Skin epidermis (tissue), 12 donors: Measurements from ENCODE around the gene HINT3.
A peak's percentile ranks its signal among the peaks of the same experiment; 100 is the strongest.
"Not testable (repeated sequence)": the region's sequence is repeated elsewhere in the genome, so short reads cannot be mapped to it uniquely, and the experiment has no call there.

Experiments
- H3K27ac ChIP-seq, 21 experiments: fragments of 200-600 bp; sonication (generic) in 11 of 21; one replicate each; pipeline ENCODE4 v1.5.0; 2020; ENCODE audit warnings: mild to moderate bottlenecking in 3 of 21, inconsistent platforms in 2 of 21, moderate library complexity in 2 of 21
- H3K4me3 ChIP-seq, 7 experiments: fragments of 200-600 bp; sonication (generic) in 2 of 7; one replicate each; pipeline ENCODE4 v1.5.0; 2020; ENCODE audit warnings: inconsistent platforms in 2 of 7, mild to moderate bottlenecking in 2 of 7, moderate library complexity in 1 of 7

The HINT3 gene

DNA sequence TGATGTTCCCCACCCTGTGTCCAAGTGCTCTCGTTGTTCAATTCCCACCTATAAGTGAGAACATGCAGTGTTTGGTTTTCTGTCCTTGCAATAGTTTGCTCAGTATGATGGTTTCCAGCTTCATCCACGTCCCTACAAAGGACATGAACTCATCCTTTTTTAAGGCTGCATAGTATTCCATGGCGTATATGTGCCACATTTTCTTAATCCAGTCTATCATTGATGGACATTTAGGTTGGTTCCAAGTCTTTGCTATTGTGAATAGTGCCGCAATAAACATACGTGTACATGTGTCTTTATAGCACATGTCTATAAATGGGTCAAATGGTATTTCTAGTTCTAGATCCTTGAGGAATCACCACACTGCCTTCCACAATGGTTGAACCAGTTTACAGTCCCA lies 21.1 kb upstream of the HINT3 start:
- not testable (repeated sequence) for H3K4me3 ChIP-seq, H3K27ac ChIP-seq

DNA sequence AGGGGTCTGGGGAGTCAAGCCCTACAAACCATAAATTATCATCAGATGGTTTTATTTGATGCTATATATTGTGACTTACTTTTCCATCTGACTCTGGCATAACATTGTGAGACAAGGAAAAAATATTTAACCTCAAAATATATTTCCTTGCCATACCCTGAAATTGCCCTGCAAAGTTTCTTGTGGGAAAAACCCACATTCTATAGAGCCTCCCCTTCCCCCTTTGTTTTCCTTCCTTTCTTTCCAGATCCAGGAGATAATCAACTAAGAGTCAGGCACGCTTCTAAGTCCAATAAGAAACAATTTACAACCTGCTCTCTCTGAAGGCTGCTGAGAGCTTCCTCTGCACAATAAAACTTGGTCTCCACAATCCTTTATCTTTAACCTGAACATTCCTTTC lies 17.5 kb upstream of the HINT3 start:
- no peak overlapping the region for H3K4me3 ChIP-seq
- no peak overlapping the region for H3K27ac ChIP-seq

DNA sequence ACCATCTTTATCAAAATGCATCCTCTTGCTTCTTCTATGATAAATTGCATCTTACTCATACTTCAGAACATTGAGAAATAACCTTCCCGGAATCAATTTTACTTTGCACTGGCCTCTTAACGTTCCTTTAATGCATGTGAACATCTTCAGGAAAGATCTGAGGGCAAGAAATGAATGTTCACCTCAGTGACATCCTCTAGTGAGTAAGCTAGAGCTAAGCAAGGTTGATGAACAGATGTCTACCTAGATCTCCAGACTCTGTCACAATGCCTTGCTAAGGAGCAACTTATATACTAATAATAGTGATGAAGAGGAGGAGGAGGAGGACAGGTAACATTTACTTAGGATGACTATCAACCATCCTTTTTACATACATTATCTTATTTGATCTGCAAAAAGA lies 16.8 kb upstream of the HINT3 start:
- Histone ChIP-seq H3K27ac (peak overlapping the region in 5 of 21 experiments; percentile 1 to 71 (median 43)), H3K4me3 (no peak overlapping the region)

DNA sequence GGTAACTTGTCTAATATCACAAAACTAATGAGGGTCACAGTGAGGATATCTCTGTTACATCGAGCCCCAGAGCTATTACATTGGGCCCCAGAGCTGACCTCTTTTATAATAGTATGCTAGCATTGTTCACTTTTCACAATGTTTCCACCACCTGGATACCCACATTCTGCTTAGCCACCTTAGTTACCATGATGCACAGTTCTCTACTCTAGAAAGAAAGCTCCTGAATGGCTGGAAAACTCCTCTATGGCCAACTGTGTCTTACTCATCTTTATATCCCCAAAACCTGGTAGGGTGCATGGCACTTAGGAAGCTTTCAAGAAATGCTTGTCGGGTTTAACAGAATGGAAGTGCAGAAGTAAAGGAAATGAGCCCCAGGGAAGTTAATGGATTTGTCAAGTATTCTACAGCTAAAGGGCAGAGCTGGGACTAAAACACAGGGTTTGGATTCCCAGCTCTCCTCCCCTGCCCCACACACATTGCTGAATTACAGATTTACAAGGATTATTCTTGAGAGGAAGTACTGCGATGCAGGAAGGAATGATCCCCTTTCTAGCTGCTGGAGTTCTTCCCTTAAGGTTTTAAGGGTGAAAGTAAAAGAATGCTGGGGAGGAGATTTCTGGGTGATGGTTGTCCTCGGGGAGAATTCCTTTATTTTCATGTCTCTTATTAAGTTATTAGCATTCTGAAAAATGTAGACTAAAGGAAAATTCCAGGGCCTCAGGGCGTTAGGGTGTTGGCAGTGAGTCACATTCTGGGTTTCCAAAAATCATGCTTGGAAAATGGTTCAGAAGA lies 16.1 kb upstream of the HINT3 start:
- peak overlapping the region in 15 of 21 experiments; percentile 1 to 75 (median 44) for H3K27ac ChIP-seq

DNA sequence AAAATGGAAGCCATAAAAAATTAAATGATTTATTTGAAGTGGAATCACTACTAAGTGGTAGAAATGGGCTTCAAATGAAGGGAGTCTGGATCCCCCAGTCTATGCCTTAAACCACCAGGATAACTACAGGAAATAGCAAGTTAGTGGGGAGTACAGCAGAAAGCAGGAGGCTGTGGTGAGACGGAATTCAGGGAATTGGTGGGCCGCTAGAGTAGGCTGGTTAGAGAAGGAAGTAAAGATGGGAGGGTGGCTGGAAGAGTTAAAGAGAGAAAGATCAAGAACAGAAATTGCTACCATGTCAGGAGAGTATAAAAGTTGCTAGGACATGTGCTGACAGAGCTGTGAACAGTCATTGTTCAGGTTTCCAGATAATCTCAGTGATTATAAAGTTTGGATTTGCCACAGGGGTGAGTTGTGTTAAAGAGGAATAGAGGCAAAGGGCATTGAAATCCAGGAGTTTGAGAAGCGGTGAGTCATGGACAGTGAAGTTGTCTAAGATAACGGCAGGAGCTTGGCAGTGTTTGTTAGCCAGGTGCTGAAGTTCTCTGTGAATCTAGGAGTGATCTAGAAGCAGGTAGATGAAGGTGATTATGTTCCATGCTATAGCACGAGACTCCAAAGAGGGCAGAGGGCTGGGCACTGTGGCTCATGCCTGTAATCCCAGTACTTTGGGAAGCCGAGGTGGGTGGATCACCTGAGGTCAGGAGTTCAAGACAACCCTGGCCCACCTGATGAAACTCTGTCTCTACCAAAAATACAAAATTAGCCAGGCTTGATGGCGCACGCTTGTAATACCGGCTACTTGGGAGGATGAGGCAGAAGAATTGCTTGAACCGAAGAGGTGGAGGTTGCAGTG lies 13.7 kb upstream of the HINT3 start:
- Histone ChIP-seq H3K27ac (peak overlapping the region in 15 of 21 experiments; percentile 3 to 81 (median 54)), H3K4me3 (no peak overlapping the region)

More for the DNA sequence above, 16.1 kb upstream of the HINT3 start:
- no peak overlapping the region for H3K4me3 ChIP-seq

DNA sequence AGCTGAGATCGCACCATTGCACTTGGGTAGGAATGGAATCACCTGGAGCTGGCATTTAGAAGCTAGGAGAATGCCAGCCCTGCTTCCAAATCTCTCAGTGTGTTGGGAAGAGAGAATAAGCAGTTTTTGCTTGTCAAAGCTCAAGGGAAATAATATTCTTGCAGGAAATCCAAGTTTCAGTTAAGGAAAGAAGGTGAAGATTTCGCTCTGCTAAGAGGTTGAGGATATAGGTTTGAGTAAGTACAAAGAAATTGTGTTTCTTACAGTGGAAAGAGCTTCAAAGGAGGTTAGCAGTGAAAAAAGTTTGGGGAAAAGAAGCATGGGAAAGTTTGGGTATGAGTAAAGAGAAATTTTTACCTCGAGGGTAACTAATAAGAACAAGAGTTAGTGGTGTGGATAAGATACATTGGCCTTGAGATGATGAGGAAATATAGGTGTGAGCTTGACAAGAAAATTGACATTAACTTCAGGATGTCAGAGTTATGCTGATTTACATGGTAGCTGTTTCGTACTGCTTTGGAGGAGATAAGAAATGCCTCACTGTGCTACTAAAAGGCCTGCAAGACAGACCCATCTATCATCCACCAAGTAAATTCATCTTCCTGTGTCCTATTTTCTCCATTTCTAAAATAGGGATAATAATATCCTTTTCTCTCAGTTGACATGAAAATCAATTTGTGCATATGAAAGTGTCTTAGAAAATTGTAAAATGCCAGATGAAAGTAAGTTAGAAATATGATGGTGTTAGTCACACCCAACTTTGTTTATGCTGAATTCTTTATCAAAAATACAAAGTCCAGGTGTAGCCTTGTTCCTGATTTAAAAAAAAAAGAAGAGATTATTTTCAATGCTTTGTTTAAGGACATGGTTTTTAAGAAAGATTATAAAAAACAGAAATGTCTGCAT lies 12.8 kb upstream of the HINT3 start:
- Histone ChIP-seq H3K4me3 (no peak overlapping the region), H3K27ac (peak overlapping the region in 17 of 21 experiments; percentile 3 to 81 (median 55))

DNA sequence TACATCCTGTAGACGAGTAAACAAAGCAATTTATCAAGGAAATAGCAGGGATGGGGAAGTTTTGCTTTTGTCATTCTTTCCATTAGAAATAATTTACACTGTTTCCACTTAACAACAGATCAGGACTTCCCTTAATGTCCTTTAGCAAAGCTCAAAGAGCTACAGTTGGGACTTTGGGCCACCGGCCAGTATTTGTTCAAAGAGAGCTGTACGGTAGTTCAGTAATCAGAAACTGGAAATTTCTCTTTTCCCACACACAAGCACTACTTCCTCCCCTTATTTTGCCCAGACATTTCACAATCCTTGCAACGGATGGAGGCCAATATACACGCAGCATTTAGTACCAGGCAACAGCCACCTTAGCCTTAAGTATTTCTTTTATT lies 12.1 kb upstream of the HINT3 start:
- H3K27ac ChIP-seq, result peak overlapping the region in 12 of 21 experiments; percentile 5 to 81 (median 62)
- no peak overlapping the region for H3K4me3 ChIP-seq

DNA sequence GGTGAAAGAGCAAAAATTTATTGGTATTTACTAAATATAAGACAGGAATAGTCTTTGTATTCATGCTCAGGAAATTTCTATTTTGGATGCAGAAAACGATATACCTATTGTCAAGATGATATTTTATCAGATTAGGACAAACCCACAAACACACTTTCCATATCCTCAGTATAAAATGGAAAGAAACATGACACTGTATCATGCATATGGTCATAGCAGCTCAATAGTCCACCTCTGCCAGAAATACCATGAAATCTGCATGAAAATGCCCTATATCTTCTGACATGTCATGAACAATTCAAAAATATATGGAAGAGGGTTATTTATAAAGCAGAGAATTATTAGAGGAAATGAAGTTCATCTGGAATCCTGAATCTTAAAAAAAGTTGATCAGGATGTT lies 11.7 kb upstream of the HINT3 start:
- Histone ChIP-seq H3K27ac (peak overlapping the region in 12 of 21 experiments; percentile 6 to 81 (median 62)), H3K4me3 (no peak overlapping the region)

DNA sequence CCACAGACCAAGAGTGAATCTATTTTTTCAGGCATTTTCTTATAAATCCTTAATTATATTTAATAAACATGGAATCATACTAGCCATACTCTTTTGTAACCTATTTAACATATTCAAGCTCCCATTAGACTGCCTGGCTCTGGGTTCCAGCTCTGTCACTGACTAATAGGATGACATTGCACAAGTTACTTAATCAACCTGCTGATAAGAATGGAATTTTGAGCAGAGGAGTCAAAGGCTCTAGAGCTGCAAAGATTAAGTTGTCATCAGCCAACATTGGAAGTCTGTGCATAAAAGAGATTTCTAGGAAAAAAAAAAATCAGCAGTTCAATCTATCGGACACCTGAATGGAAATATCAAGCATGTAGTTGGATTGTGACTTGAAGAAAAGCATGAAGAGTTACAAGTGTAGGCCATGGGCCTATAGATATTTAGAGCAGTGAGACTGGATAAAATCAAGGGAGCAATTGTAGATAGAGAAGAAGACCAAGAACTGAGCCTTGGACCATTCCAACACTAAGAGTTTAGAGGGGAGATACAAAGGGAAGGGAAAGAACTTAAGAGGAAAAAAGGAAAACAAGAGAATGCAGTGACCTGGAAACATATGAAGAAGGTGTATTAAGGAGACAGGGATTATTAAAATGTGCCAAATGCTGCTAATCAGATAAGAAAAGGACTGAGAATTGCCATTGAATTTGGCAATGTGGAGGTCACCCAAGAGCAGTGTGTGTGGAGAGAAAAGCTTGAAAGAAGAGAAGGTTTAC lies 11.0 kb upstream of the HINT3 start:
- Histone ChIP-seq H3K4me3 (no peak overlapping the region), H3K27ac (peak overlapping the region in 17 of 21 experiments; percentile 5 to 84 (median 58))

DNA sequence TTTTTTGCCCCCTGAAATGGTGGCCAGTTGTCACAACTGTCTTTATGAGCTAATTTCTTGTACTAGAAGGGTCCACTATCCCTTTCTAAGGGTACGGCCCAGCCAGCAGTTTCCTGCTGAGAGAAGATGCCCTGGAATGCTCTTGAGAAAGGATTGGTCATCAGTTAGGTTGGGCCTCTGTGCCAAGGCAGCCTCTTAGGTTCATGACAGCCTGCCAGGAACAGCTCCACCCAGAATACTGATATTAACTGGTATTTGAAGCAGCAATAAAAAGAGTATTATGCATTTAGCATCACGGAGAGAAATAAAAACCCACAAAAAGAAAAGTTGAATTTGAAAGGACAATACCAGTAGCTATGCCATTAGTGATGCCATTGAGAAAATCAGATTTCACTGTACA lies 9.0 kb upstream of the HINT3 start:
- Histone ChIP-seq H3K4me3 (no peak overlapping the region), H3K27ac (peak overlapping the region in 8 of 21 experiments; percentile 1 to 80 (median 54))

DNA sequence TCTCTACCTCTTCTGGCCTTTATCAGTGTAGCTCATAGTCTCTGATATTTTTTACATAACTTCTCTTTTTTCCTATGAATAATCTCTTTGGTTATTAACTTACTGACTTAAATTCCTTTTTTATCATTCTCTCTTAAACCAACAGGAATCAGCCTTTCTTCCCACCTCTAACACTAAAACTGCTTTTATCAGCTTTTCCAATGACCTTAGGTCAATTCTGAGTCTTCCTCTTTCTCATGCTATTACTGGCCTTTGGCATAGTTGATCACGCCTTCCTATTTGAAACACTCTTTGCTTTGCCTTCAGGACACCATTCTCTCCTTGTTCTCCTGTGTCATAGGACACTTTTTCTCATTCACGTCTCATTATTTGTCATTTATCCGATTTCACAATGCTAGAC lies 8.1 kb upstream of the HINT3 start:
- no peak overlapping the region for H3K4me3 ChIP-seq
- H3K27ac ChIP-seq, result no peak overlapping the region

DNA sequence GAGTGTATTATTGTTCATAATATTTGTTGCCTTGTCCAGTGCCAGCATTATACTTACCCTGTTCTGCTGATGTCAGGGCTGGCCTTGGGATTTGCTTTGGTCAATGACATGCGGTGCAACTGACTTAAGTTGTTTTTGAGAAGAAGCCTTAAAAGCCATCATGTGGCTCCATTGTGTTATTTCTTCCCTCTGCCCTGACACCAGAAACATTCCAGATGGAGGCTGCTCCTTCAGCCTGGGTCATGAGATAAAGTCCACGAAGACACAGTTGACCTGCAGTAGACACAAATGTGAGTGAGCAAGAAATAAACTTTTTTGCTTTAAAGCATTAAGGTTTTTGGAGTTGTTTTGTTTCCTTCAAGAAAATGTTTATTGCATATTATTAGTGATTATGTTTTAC lies 7.5 kb upstream of the HINT3 start:
- no peak overlapping the region for H3K4me3 ChIP-seq
- no peak overlapping the region for H3K27ac ChIP-seq

DNA sequence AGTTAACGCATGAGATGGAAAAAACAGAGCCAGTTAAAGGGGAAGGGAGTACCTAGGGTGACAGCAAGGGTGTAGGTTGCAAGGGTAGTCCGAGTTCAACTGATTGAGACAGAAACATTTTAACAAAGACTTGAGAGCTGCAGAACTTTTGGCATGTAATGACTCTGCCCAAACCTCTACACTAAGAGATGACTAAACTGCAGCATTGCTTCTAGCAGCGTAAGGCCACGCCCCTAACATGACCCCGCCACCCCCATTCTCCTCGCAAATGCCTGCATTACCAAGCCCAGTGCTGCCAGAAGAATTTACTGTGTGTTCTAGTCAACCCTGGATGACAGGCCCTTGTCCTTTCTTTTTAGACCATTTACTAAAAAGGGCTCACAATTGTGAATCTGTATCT lies 6.3 kb upstream of the HINT3 start:
- Histone ChIP-seq H3K27ac (no peak overlapping the region), H3K4me3 (no peak overlapping the region)

DNA sequence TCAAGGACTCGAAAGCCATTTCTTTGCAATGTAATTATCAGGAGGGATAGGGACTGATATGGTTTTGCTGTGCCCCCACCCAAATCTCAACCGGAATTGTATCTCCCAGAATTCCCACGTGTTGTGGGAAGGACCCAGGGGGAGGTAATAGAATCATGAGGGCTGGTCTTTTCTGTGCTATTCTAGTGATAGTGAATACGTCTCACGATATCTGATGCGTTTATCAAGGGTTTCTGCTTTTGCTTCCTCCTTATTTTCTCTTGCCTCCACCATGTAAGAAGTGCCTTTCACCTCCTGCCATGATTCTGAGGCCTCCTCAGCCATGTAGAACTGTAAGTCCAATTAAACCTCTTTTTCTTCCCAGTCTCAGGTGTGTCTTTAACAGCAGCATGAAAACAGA lies 5.9 kb upstream of the HINT3 start:
- H3K4me3 ChIP-seq, result not testable (repeated sequence)

DNA sequence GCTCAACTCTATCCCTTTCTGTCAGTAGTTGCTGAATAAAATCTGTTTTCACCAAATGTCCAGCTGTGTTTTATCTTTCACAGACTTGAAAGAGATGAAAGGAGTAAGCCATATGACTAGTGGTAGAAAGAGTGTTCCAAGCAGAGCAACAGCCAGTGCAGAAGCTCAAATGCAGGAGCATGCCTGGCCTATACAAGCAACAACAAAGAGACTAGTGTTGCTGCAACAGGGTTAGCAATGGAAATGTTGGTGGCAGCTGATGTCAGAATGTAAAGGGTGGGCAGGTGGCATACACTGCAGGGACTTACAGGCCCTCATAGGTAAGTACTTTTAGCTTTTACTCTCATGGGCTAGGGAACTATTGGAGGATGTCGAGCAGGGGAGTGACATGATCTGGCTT lies 5.2 kb upstream of the HINT3 start:
- no peak overlapping the region for H3K4me3 ChIP-seq
- no peak overlapping the region for H3K27ac ChIP-seq

More for the DNA sequence above, 5.9 kb upstream of the HINT3 start:
- H3K27ac ChIP-seq, result not testable (repeated sequence)

DNA sequence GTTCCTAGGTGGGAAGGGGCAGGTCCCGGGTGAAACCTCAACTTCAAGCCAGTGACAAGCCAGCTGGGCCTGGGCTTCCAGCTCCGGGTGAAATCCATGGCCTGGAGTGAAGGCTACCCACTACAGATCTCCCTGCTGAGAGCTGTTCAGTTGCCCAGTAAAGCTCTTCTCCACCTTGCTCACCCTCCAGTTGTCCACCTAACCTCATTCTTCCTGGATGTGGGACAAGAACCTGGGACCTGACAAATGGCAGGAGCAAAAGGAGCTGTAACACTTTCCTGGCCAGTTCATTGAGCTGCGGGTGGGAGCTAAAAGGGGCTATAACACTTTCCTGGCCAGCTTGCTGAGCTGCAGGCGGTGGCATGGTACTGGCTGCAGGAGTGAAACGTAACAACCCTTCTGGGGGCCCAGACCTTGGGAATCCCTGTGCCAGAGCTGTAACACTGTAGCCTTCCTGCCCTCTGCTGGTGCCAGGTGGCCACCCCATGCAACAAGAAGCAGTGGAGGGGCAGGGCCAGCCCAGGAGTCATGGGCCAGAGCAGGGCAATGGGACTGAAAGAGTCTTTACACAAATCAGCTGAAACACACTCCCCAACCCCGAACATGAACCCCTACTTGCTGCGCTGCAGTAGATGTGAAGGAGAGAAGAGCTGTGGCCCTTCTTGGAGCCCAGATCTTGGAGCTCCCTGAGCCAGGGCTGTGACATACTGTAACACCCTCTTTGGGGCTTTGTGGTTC lies 3.6 kb upstream of the HINT3 start:
- no peak overlapping the region for H3K27ac ChIP-seq

DNA sequence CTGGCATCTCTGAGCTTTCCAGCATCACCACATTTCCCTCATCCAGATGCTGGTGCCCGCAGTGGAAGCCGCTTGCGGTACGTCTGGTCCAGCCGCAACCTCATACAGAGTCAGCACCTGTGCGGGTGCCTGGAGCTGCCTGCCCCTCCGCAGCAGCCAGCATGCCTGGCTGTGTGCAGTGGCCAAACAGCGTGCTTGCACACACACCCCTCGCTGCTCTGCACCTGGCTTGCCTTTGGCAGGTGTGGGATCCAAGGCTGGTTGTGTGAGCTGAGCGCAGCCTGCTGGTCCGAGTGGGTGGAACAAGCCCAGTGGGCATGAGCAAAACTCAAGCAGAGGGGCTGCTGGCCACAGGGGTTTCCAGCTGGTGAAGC lies 3.1 kb upstream of the HINT3 start:
- H3K4me3 ChIP-seq, result no peak overlapping the region
- no peak overlapping the region for H3K27ac ChIP-seq

More for the DNA sequence above, 3.6 kb upstream of the HINT3 start:
- no peak overlapping the region for H3K4me3 ChIP-seq

DNA sequence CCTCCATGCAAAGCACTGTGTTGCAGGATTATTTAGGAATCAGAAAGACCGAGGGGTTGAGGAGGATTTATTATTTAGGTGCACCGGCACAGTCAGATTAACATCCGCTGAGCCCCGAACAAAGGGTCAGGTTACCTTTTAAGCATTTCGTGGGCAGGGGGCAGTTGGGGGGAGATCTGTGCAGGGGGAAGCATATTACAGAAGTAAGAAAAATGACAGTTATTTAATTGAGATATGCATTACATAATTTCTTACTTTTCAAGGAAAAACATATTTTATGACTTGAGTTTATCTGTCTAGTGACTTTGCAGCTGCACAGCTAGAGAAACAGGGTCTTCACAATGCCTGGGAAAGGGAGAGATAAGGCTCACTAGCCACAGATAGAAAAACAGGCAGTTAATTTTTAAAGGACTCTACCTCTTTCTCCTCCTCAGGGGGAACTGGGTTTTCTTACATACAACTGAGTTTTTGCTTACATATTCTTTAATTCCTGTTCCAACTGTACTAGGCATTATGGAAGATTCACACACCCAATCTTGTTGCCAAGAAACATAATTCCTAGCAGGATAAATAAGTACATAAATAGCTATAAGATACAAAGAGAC lies 1.7 kb upstream of the HINT3 start:
- H3K27ac ChIP-seq, result no peak overlapping the region

More for the DNA sequence above, 1.7 kb upstream of the HINT3 start:
- H3K4me3 ChIP-seq, result no peak overlapping the region
